Endothelial cell (in vitro differentiated cells): ENCODE measurements around the gene CPPED1. TPM values are rescaled to one million over a fixed set of nuclear protein-coding genes. Genes with fewer than 3 reads are reported as not detected.

Source experiments
- DNase-seq: peaks from one replicate; pipeline ENCODE4 v3.0.0; 2021; ENCODE audit warnings: low spot score
- H3K27ac Mint-ChIP-seq: one replicate; pipeline ENCODE4 v1.8.0; 2021; ENCODE audit warnings: mixed read lengths, inconsistent platforms; ENCODE audit not compliant: unreplicated experiment
- H3K27me3 Mint-ChIP-seq: one replicate; pipeline ENCODE4 v1.8.0; 2021; ENCODE audit warnings: mild to moderate bottlenecking, moderate library complexity, mixed read lengths, inconsistent platforms; ENCODE audit not compliant: unreplicated experiment
- H3K36me3 Mint-ChIP-seq: one replicate; pipeline ENCODE4 v1.8.0; 2021; ENCODE audit warnings: mild to moderate bottlenecking, low read depth, mixed read lengths, inconsistent platforms; ENCODE audit not compliant: unreplicated experiment
- H3K4me1 Mint-ChIP-seq: one replicate; pipeline ENCODE4 v1.8.0; 2021; ENCODE audit warnings: mild to moderate bottlenecking, mixed read lengths, inconsistent platforms; ENCODE audit not compliant: unreplicated experiment
- H3K4me3 Mint-ChIP-seq: one replicate; pipeline ENCODE4 v1.8.0; 2021; ENCODE audit warnings: mild to moderate bottlenecking, mixed read lengths, inconsistent platforms; ENCODE audit not compliant: unreplicated experiment
- H3K9me3 Mint-ChIP-seq: one replicate; pipeline ENCODE4 v1.8.0; 2021; ENCODE audit warnings: mixed read lengths, inconsistent platforms; ENCODE audit not compliant: unreplicated experiment
- total RNA-seq: library from RNA; stranded (reverse); fragmentation: NEBNext Ultra II Directional; extraction: Animal tissue kit (Norgen Biotek cat#: 25700); gene quantifications from one replicate; pipeline ENCODE4 v1.2.1, GENCODE V29; 2021; ENCODE audit not compliant: unreplicated experiment
- TF ChIP-seq, protein P1 (sequence below): fragments of 200-600 bp; sonication (generic); IDR thresholded peaks from one replicate; pipeline ENCODE4 v1.5.0; 2021; ENCODE audit warnings: antibody characterized with exemption; ENCODE audit not compliant: unreplicated experiment

CPPED1 gene
- total RNA-seq, 1 donor from 2014 or later: 11.6 TPM

- TF ChIP-seq, protein P1, sequence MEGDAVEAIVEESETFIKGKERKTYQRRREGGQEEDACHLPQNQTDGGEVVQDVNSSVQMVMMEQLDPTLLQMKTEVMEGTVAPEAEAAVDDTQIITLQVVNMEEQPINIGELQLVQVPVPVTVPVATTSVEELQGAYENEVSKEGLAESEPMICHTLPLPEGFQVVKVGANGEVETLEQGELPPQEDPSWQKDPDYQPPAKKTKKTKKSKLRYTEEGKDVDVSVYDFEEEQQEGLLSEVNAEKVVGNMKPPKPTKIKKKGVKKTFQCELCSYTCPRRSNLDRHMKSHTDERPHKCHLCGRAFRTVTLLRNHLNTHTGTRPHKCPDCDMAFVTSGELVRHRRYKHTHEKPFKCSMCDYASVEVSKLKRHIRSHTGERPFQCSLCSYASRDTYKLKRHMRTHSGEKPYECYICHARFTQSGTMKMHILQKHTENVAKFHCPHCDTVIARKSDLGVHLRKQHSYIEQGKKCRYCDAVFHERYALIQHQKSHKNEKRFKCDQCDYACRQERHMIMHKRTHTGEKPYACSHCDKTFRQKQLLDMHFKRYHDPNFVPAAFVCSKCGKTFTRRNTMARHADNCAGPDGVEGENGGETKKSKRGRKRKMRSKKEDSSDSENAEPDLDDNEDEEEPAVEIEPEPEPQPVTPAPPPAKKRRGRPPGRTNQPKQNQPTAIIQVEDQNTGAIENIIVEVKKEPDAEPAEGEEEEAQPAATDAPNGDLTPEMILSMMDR: no peak
- no peak for DNase-seq
- Mint-ChIP-seq H3K4me1 (peaks cover 17% of the 10 kb centered on the region), H3K4me3 (no peak overlapping the region), H3K27ac (no peak overlapping the region), H3K27me3 (peaks cover 3% of the 10 kb centered on the region), H3K36me3 (no peaks in the 10 kb centered on the region), H3K9me3 (no peaks in the 10 kb centered on the region)
Measured at GRCh38 chr16:12704492-12705111, 99.1 kb downstream of the CPPED1 start.

DNA sequence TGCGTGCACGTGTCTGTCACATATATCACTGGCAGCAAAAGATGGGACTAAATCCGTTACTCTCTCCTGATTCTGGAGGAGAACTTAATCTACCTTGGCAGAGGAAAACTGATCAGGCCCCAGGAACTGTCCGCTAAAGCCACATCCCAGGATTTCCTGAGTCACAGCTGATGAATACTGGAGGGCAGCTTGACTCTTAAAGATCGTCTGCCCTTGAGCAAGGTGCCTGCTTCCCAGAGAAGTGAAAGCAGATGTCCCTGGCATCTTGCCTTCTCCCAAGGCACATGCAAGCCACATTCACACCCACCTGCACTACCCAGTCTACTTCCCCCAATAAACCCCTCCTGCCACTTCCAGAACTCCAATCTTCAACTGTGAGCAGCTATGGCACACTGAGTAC lies 99.8 kb downstream of the CPPED1 start:
- no peaks in the 10 kb centered on the region for H3K36me3 Mint-ChIP-seq
- no peak overlapping the region for H3K27ac Mint-ChIP-seq
- TF ChIP-seq, protein P1: no peak
- no peak for DNase-seq
- H3K9me3 Mint-ChIP-seq: no peaks in the 10 kb centered on the region
- peaks cover 3% of the 10 kb centered on the region for H3K27me3 Mint-ChIP-seq
- H3K4me3 Mint-ChIP-seq: no peak overlapping the region
- peaks cover 11% of the 10 kb centered on the region for H3K4me1 Mint-ChIP-seq

DNA sequence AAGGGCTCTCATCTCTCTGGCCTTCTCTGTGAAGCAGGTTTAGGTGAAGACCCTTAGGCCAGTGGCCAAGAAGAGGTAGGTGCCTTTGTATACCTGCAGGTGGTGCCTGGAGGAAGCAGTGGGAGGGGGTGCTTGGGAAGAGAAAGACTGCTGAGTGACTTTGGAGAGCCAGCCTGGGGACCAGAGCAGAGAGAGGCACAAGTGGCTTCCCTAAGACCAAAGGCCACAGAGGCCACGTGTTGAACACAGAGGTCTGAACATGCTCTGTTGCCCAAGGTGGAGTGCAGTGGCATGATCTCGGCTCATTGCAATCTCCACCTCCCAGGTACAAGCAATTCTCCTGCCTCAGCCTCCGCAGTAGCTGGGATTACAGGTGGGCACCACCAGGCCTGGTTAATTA lies 103.5 kb downstream of the CPPED1 start:
- Mint-ChIP-seq H3K9me3 (no peaks in the 10 kb centered on the region), H3K27me3 (peaks cover 3% of the 10 kb centered on the region), H3K27ac (no peak overlapping the region), H3K4me3 (no peak overlapping the region), H3K4me1 (peaks cover 5% of the 10 kb centered on the region), H3K36me3 (no peaks in the 10 kb centered on the region)
- TF ChIP-seq, protein P1: no peak
- DNase-seq: no peak

DNA sequence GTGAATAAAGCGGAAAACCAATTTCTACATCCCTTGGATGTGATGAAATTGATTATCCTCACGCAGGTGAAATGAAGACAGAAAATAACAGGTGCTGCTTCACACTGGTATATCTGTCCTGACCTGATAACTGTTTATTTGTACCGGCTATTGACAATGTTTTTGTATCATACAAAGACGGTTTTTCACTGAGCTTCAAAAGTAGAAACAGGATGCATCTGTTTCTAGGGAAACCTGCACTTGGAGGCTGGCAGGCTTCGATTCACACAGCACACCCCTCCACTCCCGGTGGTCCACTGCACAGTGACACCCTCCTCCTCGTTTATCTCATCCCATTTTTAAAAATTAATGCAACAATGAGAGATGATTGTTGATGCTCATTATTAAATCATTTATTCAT lies 104.5 kb downstream of the CPPED1 start:
- Mint-ChIP-seq H3K36me3 (no peaks in the 10 kb centered on the region), H3K9me3 (no peaks in the 10 kb centered on the region), H3K4me1 (peaks cover 5% of the 10 kb centered on the region)

GRCh38 chr16:12697437-12697836 lies 106.2 kb downstream of the CPPED1 start:
- Mint-ChIP-seq H3K9me3 (no peaks in the 10 kb centered on the region), H3K27me3 (no peaks in the 10 kb centered on the region), H3K27ac (no peak overlapping the region), H3K36me3 (no peaks in the 10 kb centered on the region), H3K4me3 (no peak overlapping the region), H3K4me1 (no peaks in the 10 kb centered on the region)
- TF ChIP-seq, protein P1: no peak
- no peak for DNase-seq

More for the DNA sequence above, 104.5 kb downstream of the CPPED1 start:
- Mint-ChIP-seq H3K27me3 (peaks cover 3% of the 10 kb centered on the region), H3K4me3 (no peak overlapping the region), H3K27ac (no peak overlapping the region)
- TF ChIP-seq, protein P1: no peak
- DNase-seq: no peak
